HCEC 1CT (cell line): ENCODE data around the gene KY.

Experiments
- DNase-seq: peaks from one replicate; pipeline ENCODE4 v3.0.0-alpha.2; 2017

KY gene

DNA sequence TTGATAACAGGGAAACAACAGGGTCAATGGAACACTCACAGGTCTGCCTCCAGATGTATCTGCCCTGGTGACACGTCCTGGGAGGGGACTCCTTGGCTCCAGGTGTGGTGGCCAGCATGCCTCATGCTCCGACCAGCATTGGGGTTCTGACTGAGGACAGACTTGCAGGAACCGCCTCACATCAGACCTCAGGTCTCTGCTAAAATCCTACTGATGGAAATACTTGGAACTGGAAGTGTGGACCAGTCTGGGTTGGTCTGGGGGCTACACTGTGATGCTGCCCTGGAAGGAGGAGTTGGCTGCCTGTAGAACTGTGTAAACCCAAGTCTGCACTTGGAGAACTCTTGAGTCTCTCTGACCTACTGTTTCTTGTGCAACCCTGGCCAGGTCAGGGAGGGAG lies 17.1 kb upstream of the KY start:
- no peak for DNase-seq

DNA sequence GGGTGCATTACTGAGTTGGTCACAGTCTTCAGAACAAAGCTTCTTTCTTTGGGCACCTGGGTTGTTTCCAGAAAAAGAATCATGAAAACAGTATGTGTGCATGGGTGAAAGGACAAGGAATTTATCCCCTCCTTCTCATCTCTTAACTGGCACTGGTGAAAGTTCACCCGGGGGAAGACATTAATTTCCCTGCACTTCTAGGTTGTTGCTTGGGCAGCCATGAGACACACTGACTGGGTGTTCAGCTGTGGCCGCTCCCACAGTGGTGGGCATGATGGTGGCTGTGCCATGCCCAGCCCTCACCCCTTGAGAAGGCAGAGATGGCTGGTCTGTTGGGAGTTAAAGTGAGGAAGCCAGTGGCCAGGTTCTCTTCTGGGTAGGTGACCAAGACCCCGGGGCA lies 16.6 kb upstream of the KY start:
- DNase-seq, result no peak

DNA sequence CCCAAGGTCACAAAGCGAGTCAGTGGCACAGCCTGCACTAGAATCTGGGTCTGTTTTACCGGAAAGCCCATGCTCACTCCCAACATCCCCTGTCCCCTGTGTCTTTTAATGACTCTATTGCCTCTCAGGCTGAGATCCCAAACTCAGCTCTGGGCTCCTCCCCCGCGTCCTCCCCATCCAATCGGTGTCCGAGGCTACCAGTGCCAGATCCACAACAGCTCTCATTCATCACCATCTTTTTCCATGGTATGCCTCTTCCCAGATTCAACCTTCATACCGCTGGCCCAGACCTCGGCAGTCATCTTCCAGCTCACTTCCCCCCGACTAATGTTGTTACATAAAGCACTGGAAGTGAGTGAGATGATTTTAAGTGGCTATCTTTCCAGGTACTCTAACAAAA lies 16.1 kb upstream of the KY start:
- DNase-seq, result no peak

DNA sequence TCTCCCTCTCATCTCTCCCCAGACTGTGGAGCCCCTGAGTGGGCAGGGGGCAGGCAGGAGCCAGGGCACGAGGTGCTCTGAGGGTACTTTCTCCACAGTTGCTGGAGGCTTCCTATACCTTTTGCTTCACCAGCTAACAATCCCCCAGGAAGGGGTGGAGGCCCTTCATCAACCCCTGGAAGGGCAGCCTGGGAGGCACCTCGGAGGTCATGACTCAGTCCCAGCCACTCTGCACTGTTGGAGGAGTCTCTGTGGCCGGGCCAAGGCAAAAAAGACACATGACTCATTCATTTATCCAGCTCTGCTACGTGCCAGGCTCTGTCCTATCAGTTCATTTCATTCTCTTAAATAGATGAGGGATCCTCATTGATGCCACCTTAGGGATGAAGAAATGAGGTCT lies 15.6 kb upstream of the KY start:
- DNase-seq, result peak; percentile 42

DNA sequence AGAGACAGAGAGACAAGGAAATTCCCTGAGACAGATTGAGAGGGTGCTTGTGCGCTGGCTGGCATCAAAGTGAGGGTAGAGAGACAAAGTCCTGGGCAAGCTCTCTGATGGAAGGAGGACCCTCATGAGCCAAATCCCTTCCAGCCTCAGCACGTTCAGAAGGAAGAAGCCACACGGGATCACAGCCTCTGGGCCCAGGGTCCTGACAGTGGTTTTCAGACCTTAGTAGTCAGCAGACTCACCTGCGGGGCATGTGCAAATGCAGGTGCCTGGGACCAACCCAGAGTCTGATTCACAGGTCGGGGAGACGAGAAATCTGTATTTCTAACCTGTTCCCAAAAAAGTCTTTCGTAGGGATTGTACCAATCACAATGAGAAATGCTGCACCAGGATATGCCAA lies 15.2 kb upstream of the KY start:
- DNase-seq, result no peak

DNA sequence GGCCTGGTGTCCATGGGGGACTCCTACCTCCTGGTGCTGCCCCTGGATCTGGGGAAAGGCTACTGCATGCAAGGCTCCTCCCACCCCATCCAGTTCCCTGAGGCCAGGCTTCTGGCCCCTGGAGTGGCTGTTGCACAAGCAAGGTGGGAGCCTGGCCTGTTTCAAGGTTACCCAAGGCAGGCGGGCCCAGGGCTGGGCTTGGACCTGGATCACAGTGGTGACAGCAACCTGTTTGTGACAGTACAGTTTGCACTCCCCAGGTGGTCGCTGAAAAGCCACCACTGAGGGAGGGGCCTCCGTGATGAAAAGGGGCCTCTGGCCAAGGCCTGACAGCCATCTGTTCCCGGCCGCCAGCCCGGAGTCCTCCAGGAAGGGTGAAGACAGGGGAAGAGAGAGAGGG lies 14.4 kb upstream of the KY start:
- no peak for DNase-seq

DNA sequence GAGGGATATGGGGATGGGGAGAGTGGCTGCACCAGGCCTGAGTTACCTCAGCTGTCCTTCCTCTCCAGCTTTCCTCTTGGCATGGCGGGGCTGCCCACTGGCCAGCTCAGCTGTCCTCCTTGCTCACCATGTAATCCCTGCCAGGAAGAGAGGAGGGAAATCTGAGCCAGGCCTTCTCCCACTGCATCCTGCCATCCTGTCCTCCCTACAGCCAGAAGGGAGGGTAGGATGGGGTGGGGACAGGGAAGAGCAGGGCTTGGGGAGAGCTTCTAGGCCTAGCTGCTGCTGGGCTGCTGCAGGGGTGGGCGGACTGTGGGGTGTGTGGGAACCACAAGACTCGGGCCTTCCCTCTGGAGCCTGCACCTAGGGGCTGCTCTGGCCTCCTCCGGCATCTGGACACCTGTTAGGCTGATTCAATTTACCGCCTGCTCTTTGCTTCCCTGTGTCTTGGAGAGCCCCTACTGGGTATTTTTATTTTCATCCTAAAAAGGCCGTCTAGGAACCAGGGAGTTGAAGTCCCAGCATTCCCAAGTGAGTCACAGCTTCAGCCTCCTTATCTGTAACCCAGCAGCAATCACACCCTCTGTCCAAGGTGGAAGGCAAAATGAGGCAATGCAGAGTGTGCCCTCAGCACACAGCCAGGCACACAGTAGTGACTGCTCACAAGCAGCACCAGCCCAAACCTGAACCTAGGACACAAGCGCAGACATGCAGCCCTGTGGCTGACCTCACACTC lies 13.1 kb upstream of the KY start:
- DNase-seq, result no peak

DNA sequence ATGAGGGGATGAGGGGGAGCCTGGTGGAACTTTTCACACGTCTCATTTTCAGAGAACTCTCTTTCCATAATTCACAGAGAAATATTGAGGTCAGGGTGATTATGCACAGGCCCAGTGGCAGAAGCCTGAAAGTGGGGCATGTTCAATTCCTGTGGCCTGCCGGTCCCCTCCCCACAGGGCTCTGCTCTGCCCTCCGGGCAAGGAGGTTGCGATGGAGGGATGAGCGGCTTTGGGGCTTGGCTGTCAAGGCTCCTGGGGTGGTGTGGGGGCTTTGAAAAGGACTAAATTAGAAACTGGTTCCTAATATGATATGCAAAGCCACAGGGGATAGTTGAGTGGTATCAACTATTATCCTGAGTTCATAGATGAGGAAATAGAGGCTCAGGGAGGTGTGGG lies 9.2 kb upstream of the KY start:
- DNase-seq, result no peak

DNA sequence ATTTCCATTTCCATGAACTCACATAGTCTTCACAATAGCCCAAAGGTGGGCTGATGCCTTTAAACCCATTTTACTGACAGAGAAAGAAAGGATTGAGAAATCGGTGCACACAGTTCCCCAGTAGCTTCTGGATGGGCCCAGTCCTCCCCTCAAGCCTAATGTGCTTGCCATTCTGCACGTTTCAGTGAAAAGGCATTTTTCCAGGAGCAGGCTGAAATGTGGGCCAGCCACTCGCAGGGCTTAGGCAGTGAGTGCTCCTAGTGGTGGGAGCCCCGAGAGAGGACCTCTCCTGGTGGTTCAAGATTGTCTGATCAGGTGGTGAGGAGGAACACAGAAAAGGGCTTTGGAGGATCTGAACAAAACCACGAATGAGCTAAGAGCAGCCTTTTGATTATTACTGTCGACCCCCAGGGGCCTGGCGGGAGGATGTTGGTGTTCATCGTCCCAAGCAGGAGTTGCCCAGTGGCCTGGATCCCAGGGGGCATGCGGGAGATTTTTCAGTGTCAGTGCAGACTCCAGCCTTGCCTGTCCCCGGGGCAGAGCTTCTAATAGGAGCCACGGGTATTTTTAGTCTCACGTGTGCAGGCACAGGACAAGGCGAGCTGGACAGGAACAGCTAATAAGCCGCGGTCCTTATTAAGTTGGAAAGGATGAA lies 8.7 kb upstream of the KY start:
- no peak for DNase-seq

DNA sequence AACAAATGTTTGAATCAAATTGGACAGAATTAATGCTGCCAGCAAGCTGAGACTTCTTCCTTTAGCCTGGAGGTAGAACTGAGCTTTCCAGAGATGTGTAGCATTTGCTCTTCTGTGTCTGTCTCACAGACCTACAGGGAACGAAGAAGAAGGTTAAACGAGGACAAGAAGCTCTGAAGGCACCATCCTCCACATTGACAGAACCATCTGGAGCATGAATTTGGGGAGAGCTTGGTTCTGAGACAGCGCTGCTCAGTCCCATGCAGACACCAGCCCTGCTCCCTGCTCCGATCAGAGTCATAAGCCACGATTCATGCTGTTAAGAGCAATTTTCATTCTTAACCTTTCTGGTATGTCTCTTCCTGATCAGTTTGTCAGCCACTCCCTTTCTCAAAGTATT lies 7.7 kb upstream of the KY start:
- DNase-seq, result no peak

DNA sequence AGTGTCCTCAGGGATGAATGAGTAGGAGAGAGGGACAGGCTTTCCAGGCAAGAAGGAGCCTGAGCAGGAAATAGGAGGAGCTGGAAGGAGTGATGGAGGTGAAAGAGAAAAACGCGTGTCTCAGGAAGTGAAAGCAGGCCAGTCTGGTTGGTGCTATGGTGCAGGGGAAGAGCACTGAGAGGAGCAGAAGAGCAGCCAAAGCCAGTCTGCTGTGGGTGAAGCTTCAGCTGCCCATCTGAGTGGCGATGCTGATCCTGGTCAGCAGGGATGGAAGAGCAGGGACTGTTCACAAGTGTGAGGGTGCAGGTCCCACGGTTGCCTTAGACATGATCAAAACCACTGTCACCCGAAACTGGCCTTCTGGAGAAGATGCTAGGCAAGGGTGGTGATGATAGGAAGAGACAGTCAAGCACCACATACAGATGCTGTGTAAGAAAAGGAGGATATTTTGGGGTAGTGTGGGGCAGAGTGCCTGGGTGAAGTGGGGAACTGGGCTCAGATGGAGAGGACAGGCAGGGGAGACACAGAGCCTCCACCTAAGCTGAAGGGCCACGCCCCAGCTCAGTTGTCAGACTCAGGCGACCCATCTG lies 5.5 kb upstream of the KY start:
- no peak for DNase-seq

DNA sequence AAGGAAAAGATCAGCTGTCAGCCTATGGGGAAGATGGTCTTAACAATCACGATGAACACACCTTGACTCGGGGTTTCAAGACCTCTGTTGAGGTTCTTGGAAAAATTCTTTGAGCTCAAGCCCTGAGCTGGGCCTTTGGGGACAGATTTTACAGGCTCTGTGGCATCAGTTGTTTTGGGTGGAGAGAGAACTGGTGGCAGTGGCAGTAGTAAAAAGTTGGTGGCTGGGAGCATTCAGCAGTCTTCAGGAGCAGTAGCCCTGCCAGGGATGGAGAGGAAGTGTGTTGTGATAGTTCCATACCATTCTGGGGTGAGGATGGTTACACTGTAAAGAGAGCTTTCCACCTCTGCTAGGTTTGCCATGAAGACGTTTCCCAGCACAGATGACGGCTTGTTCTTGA lies 4.9 kb upstream of the KY start:
- DNase-seq, result no peak

DNA sequence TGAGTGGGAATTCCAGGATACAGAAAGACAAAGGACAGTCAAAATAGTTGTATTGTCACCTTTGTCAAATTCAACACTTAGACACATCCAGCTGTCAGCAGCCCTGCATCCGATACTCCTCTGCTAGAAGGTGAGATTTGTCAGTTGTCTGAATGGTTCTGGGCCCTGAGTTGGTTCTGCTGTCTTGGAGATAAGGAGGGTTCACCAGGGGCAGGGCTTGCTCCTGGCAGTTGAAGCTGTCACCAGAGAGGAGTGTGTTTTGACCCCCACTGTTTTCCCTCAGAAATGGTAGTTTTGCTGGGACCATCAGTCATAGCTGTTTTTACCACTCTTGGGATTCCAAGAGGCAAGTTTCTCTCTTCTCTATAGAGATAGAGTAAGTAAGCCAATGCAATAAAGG lies 3.2 kb upstream of the KY start:
- no peak for DNase-seq

DNA sequence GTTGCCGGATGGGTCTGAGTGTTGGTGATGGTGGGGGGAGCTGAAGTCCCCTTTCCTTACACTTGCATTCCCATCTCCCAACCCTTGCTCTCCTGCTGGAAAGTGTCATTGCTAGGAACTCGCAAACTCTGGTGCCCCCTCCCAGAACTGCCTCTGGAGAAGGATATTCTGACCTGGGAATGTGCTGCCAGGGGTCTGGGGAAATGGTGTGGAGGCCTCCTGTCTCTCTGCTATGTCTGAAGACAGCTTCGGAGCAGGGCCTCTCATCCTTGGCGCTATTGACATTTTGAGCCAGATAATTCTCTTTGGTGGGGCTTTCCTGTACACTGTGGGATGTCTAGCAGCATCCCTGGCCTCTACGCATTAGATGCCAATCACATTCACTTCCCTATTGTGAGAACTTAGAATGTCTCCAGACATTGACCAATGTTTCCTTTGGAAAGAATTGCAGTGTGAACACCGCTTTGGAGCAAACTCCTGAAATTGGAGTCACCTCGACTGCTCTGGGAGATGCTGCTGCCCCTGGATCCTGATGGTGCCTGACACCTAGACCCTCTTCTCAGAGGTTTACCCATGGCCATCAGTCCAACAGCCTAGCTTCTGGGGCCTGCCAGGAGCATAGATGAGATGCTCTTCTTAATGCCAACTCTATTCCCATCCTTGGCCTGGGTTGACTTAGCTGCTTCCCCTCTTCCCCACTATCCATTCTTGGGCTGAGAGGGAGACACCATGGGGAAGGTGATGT lies 2.2 kb upstream of the KY start:
- no peak for DNase-seq

DNA sequence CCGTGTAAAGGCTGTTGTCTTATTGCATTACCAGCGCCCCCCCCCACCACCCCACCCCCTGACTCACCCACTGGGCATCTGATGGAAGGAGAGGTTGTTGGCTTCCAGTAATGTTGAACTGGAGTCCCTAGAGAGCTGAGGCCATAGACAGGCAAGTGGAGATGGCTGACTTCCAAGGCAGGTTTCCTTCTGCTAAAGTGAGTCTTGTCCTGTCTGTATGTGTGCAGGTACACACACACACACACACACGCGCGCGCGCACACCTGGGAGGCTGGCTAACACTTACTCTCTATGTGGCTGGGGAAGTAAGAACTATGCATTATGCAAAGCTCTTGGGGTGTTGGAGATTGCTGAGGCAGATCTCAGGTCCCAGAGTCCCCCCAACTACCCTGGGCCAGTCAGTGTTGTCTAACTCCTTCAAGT lies 1.6 kb upstream of the KY start:
- DNase-seq, result no peak

DNA sequence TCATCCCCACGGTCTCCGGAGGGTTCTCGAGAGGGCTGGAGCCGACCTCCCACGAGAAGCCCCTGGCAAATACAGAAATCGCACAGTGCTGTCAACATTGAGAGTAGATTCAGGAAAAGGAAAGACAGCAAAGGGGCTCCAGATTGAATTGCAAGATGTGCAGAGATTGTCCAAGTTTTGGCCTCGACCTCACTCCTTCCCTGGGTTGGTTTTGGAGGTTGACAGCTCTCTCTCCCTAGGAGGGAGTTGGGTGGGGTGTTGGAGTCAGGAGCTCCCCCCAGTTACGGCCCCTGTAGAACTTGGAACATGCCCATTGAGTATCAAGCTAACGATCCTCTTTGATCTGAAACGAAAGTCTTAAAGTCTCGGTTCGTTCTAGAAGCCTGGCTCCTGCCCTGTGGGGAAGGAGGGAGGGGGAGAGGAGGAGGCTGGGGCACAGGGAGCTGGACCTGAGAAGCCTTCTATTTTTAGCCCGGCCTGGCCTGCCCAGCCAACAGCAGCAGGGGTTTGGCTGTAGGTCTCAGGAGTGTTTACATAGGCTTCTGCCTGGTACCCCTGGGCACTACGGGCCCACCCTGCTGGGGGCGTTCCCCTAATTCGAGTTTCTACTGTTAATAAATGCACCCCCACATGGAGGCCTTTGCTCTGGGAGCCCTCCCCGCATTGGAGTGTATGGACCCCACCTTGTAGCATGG lies 672 bp upstream of the KY start:
- DNase-seq, result no peak

DNA sequence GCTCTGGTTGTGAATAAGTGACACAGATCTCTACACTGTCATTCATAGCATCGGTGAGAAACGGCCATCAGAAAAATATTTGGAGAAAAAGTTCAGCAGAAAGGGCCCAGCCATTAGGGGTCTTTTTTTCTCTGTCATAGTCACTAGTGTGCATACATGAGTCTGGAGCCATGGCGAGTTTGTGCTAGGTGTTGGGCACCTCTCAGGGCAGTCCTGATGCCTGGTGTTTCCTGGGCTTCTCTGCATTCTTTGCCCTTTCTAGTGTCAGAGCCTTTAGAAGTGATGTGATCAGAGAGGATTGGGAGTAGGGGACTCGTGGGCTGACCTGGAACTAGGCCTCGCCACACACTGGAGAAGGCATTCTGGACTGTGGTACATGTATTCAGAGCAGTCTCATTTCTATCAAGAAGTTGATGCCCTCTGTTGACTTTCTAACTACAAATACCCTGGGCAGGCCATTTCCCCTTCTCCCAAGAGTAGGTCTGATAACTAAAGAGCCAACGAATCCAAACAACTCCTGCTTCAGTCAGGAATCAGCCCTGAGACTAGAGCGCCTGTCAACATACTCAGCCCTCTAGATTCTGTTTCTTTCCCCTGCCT lies 1.6 kb downstream of the KY start:
- no peak for DNase-seq

DNA sequence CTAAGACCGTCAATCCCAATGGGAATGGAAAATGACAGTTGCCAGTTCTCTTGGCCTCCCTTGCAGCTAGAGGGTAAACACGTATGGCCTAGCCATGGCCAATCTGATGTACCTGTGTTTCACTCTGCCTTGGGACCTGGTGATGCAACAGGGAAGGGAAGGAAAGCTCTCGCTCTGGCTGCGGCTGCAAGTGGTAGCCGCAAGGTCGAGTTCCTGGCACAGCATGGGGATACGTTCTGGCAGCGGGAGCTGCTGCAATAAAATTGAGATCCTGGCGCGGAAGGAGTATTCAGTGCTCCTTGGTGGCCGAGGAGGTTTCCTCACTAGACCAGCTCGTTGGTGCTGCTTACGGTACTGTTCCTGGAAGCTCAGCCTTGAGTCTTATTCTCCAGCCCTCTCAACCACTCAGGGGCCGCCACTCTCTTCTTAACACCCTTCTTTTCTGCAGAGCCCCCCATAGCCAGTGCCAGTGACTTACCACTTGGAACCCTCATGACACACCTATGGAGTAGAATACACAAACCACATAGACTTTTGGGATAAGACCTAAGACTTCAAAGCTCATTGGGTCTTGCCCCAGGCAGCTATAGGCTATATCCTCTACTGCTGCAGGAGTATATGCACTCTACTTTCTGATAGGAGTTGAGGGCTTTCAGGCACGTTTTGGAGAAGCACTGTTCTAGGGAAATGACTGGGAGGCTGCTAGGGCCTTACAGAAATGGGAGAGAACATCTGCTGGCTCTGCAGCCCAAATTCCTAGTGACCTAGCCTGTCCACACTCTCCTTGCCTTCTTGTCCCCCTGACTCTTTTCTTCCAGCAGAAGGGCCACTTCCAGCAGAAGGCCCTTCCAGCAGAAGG lies 2.7 kb downstream of the KY start:
- no peak for DNase-seq

DNA sequence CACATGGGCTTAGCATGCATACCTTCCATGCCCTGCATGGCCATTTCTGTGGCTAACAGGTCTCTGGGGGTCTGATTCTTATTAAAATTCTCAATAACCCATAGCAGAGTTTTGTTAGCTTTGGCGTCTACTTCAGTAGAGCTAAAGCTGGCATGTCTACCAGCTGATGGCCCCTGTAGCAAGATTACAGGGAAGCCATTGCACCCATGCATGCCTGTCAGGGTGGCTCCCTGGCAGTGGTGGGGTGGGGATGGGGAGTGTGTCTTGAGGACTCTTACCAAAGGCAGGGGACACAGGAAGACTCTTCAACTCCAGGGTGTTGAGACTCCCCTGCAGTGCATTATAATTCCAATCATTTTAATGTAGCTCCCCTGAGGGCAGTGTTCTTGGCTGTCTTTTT lies 4.7 kb downstream of the KY start:
- no peak for DNase-seq

DNA sequence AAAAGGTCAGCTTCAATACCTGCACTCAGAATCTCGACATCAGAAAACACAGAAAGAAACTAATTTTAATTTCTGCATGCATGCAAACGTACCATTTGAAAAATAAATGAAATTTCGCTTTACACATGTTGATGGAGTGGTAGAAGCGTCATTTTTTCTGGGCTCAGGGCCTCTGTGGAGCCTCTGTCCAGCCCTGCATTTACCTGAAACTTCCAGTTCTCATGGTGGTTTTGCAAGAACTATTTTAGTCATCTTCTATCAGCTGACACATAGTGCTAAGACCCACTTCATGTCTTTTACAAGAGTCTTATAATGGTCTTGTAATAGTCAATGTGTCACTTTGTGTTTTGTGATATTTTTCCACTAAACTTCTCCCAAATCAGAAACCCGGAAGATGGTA lies 5.3 kb downstream of the KY start:
- DNase-seq, result no peak

DNA sequence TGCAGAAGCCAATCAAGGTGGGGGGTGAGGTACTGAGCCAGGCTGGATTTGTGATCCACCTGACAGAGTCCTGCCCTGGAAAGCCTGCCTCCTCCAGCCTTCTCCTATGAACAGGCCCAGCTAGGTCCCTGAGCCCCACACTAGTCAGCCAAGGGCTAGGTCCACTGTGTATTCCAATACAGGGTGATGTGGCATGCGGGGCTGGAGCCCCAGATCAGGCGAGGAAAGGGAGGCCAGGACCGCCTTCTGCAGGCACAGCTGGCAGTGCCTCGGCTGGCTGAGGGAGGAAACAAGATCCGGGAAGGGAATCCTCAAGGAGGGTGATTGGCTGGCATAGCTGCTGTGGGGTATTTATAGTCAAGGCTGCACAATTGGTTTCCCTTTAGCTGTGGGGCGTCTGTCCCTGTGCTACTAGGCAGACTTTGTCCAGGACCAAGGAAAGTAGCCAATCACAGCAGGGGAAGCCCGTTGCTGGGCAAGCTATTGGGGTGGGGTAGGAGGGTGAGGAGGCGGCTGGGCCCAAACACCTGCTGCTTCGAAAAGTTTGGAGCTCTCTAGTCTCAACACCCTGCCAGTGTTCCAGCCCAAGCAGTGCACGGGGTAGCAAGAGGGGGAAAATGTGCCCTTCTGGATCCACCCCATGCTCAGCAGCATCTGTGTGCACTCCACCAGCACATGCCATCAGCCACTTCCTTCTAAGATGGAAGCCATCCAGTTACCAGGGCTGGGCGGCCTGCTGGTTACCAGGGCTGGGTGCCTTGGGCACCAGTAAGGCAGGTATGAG lies 5.9 kb downstream of the KY start:
- no peak for DNase-seq
